ENCODE measurements around the gene DSCAM. TPM values are rescaled to one million over a fixed set of nuclear protein-coding genes. Genes with fewer than 3 reads are reported as not detected.

Gene DSCAM
- polyA plus RNA-seq, 4 donors = under 0.01 to 0.22 (median 0.13) TPM; not detected in 1

GRCh38 chr21:40863839-40864238 is 16.9 kb upstream of the DSCAM start:
- 88 to 89% (median 89%) methylated on average over 4 of the region's 4 CpGs for WGBS, 3 donors
- H3K4me1 ChIP-seq (ENCODE audit: control insufficient read depth in 3 of 3, insufficient read depth in 2 of 3, low read depth in 1 of 3, low read length in 2 of 3) = no peaks in the 10 kb centered on the region
- no peak overlapping the region for H3K27ac ChIP-seq (ENCODE audit: low read depth in 1 of 3, low read length in 2 of 3)
- DNase-seq (no peak), FAIRE-seq (no peak)
- no peaks in the 10 kb centered on the region for H3K9me3 ChIP-seq (ENCODE audit: control insufficient read depth in 2 of 2, insufficient read depth in 1 of 2, low read depth in 1 of 2, low read length in 1 of 2)
- no peak overlapping the region for H3K4me3 ChIP-seq (ENCODE audit: low read depth in 1 of 3, low read length in 3 of 3)
- no peaks in the 10 kb centered on the region for H3K27me3 ChIP-seq (ENCODE audit: control insufficient read depth in 3 of 3, insufficient read depth in 3 of 3, low read length in 3 of 3)
- no peaks in the 10 kb centered on the region for H3K36me3 ChIP-seq (ENCODE audit: control insufficient read depth in 3 of 3, insufficient read depth in 2 of 3, low read depth in 1 of 3, low read length in 3 of 3)

DNA sequence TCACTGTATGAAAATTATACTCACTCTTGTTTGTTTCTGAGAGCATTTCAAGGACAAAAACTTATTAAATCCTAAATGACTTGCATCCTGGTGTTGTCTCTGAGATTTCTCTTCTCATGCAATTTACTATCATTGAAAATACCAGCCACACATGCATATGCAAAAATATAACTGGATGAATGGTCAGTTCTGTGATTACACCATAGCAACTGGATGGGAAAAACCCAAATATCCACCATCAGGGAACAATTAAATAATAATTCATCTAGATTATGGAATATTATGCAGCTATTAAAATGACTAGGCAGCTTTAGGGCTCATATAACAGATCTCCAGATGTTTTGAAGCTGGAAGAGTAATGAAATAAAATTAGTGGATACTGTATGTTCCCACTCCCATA is 11.6 kb upstream of the DSCAM start:
- FAIRE-seq = no peak
- no peaks in the 10 kb centered on the region for H3K36me3 ChIP-seq (ENCODE audit: control insufficient read depth in 3 of 3, insufficient read depth in 2 of 3, low read depth in 1 of 3, low read length in 3 of 3)
- no peak overlapping the region for H3K27ac ChIP-seq (ENCODE audit: low read depth in 1 of 3, low read length in 2 of 3)
- no peaks in the 10 kb centered on the region for H3K27me3 ChIP-seq (ENCODE audit: control insufficient read depth in 3 of 3, insufficient read depth in 3 of 3, low read length in 3 of 3)
- H3K4me1 ChIP-seq (ENCODE audit: control insufficient read depth in 3 of 3, insufficient read depth in 2 of 3, low read depth in 1 of 3, low read length in 2 of 3) = no peaks in the 10 kb centered on the region
- DNase-seq = no peak
- no peak overlapping the region for H3K4me3 ChIP-seq (ENCODE audit: low read depth in 1 of 3, low read length in 3 of 3)
- H3K9me3 ChIP-seq (ENCODE audit: control insufficient read depth in 2 of 2, insufficient read depth in 1 of 2, low read depth in 1 of 2, low read length in 1 of 2) = no peaks in the 10 kb centered on the region

DNA sequence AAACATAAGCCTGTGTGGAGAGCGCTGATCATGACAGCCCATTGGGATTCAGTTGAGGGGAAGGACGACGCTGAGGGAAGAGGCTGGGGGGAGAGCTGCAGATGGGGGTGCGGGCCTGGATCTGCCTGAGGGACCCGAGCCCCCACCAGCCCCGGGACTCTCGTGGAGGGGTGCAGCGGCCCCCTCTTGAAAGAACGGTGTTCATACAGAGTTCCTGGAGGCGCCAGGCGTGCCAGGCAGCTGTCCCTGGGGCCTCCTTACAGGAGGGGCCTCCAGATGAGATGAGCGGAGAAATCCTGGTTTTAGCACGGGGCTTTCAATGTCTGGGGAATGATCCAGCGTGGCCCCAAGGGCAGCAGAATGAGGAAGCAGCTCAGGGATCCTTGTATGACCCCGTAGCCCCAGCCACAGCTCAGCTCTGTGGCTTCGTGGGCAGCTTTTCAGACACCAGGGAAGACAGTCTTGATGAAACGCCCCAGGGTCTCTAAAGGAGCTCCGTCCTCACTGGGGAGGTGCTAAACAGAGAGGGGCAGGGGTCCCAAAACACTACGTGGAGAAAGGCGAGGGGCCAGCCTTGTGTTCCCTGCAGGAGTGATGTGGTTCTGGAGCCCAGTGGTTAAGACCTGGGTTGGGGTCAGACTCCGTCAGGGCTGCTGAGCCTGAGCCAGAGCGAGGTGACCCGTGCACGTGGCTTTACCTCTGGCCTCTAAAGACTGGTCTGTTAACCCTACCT is 7.2 kb upstream of the DSCAM start:
- no peak for FAIRE-seq
- 60 to 62% (median 61%) methylated on average over 24 of the region's 24 CpGs for WGBS, 3 donors

GRCh38 chr21:40852563-40852962 is 5.6 kb upstream of the DSCAM start:
- Histone ChIP-seq H3K27me3 (ENCODE audit: control insufficient read depth in 3 of 3, insufficient read depth in 3 of 3, low read length in 3 of 3) (peaks cover 0 to 5% (median 0%) of the 10 kb centered on the region in 3 donors), H3K36me3 (ENCODE audit: control insufficient read depth in 3 of 3, insufficient read depth in 2 of 3, low read depth in 1 of 3, low read length in 3 of 3) (no peaks in the 10 kb centered on the region), H3K9me3 (ENCODE audit: control insufficient read depth in 2 of 2, insufficient read depth in 1 of 2, low read depth in 1 of 2, low read length in 1 of 2) (no peaks in the 10 kb centered on the region), H3K4me3 (ENCODE audit: low read depth in 1 of 3, low read length in 3 of 3) (no peak overlapping the region), H3K27ac (ENCODE audit: low read depth in 1 of 3, low read length in 2 of 3) (no peak overlapping the region), H3K4me1 (ENCODE audit: control insufficient read depth in 3 of 3, insufficient read depth in 2 of 3, low read depth in 1 of 3, low read length in 2 of 3) (no peaks in the 10 kb centered on the region)
- no peak for FAIRE-seq
- no peak for DNase-seq
- WGBS, 3 donors = 73 to 84% (median 75%) methylated on average over 5 of the region's 5 CpGs

More for the DNA sequence above, 7.2 kb upstream of the DSCAM start:
- DNase-seq = no peak
- Histone ChIP-seq H3K4me3 (ENCODE audit: low read depth in 1 of 3, low read length in 3 of 3) (no peak overlapping the region), H3K36me3 (ENCODE audit: control insufficient read depth in 3 of 3, insufficient read depth in 2 of 3, low read depth in 1 of 3, low read length in 3 of 3) (no peaks in the 10 kb centered on the region), H3K27ac (ENCODE audit: low read depth in 1 of 3, low read length in 2 of 3) (no peak overlapping the region), H3K9me3 (ENCODE audit: control insufficient read depth in 2 of 2, insufficient read depth in 1 of 2, low read depth in 1 of 2, low read length in 1 of 2) (no peaks in the 10 kb centered on the region), H3K4me1 (ENCODE audit: control insufficient read depth in 3 of 3, insufficient read depth in 2 of 3, low read depth in 1 of 3, low read length in 2 of 3) (no peaks in the 10 kb centered on the region), H3K27me3 (ENCODE audit: control insufficient read depth in 3 of 3, insufficient read depth in 3 of 3, low read length in 3 of 3) (no peaks in the 10 kb centered on the region)

DNA sequence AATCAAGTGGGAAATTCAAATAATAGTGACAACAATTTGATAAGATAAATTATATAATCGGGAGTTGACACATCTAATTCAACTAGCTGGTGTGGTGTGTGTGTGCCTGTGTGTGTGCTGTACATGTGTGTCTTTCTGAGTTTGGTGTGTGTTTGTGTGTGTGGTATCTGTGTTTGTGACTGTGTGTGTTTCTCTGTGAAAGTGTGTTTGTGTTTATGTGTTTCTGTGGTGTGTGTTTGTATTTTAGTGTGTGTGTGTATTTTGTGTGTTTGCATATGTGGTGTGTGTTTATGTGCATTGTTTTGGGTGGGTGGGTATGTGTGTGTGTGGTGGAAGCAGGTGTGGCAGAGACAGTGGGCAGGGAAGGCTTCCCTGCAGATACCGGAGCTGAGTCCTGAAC is 4.8 kb upstream of the DSCAM start:
- 45 to 77% (median 61%) methylated on average over 2 of the region's 2 CpGs for WGBS, 3 donors

DNA sequence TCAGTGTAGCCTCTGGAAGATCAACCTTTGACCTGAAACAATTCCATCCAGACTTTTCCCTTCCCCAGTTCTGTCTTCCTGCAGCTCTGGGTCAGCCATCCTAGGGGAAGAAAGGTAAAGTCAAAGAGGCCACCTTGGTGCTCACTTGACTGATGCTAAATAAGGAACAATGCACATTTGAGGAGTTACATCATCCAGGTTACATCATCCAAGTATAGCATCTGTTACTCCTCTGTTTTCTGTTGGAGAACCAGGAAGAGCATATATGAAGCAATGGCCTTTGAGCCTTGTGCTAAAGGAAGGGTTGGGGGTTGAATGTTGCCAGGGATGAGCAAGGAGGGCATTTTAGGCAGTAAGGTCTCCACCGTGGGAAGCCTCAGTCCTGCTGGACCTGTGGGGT is 3.1 kb upstream of the DSCAM start:
- Histone ChIP-seq H3K9me3 (ENCODE audit: control insufficient read depth in 2 of 2, insufficient read depth in 1 of 2, low read depth in 1 of 2, low read length in 1 of 2) (no peaks in the 10 kb centered on the region), H3K4me1 (ENCODE audit: control insufficient read depth in 3 of 3, insufficient read depth in 2 of 3, low read depth in 1 of 3, low read length in 2 of 3) (no peaks in the 10 kb centered on the region), H3K27ac (ENCODE audit: low read depth in 1 of 3, low read length in 2 of 3) (no peak overlapping the region), H3K27me3 (ENCODE audit: control insufficient read depth in 3 of 3, insufficient read depth in 3 of 3, low read length in 3 of 3) (peaks cover 6 to 13% (median 10%) of the 10 kb centered on the region in 3 donors), H3K4me3 (ENCODE audit: low read depth in 1 of 3, low read length in 3 of 3) (no peak overlapping the region), H3K36me3 (ENCODE audit: control insufficient read depth in 3 of 3, insufficient read depth in 2 of 3, low read depth in 1 of 3, low read length in 3 of 3) (no peaks in the 10 kb centered on the region)
- WGBS, 3 donors = 70 to 87% (median 70%) methylated on average over 1 of the region's 1 CpG
- DNase-seq (no peak), FAIRE-seq (no peak)

More for the DNA sequence above, 4.8 kb upstream of the DSCAM start:
- Histone ChIP-seq H3K36me3 (ENCODE audit: control insufficient read depth in 3 of 3, insufficient read depth in 2 of 3, low read depth in 1 of 3, low read length in 3 of 3) (no peaks in the 10 kb centered on the region), H3K9me3 (ENCODE audit: control insufficient read depth in 2 of 2, insufficient read depth in 1 of 2, low read depth in 1 of 2, low read length in 1 of 2) (no peaks in the 10 kb centered on the region), H3K27ac (ENCODE audit: low read depth in 1 of 3, low read length in 2 of 3) (no peak overlapping the region), H3K4me3 (ENCODE audit: low read depth in 1 of 3, low read length in 3 of 3) (no peak overlapping the region), H3K4me1 (ENCODE audit: control insufficient read depth in 3 of 3, insufficient read depth in 2 of 3, low read depth in 1 of 3, low read length in 2 of 3) (no peaks in the 10 kb centered on the region), H3K27me3 (ENCODE audit: control insufficient read depth in 3 of 3, insufficient read depth in 3 of 3, low read length in 3 of 3) (peaks cover 5 to 9% (median 5%) of the 10 kb centered on the region in 3 donors)
- no peak for DNase-seq
- FAIRE-seq = no peak

GRCh38 chr21:40847951-40848350 is 993 bp upstream of the DSCAM start:
- Histone ChIP-seq H3K4me1 (ENCODE audit: control insufficient read depth in 3 of 3, insufficient read depth in 2 of 3, low read depth in 1 of 3, low read length in 2 of 3) (no peaks in the 10 kb centered on the region), H3K4me3 (ENCODE audit: low read depth in 1 of 3, low read length in 3 of 3) (no peak overlapping the region), H3K36me3 (ENCODE audit: control insufficient read depth in 3 of 3, insufficient read depth in 2 of 3, low read depth in 1 of 3, low read length in 3 of 3) (no peaks in the 10 kb centered on the region), H3K27ac (ENCODE audit: low read depth in 1 of 3, low read length in 2 of 3) (no peak overlapping the region), H3K9me3 (ENCODE audit: control insufficient read depth in 2 of 2, insufficient read depth in 1 of 2, low read depth in 1 of 2, low read length in 1 of 2) (no peaks in the 10 kb centered on the region), H3K27me3 (ENCODE audit: control insufficient read depth in 3 of 3, insufficient read depth in 3 of 3, low read length in 3 of 3) (peaks cover 6 to 13% (median 10%) of the 10 kb centered on the region in 3 donors)
- 76 to 87% (median 83%) methylated on average over 6 of the region's 6 CpGs for WGBS, 3 donors
- no peak for DNase-seq
- no peak for FAIRE-seq

- peak overlapping the region in 1 of 3 donors; percentile 15 for H3K4me3 ChIP-seq (ENCODE audit: low read depth in 1 of 3, low read length in 3 of 3)
- FAIRE-seq = no peak
- WGBS, 3 donors = 20 to 31% (median 28%) methylated on average over 5 of the region's 5 CpGs
- no peak for DNase-seq
- no peaks in the 10 kb centered on the region for H3K36me3 ChIP-seq (ENCODE audit: control insufficient read depth in 3 of 3, insufficient read depth in 2 of 3, low read depth in 1 of 3, low read length in 3 of 3)
- H3K27ac ChIP-seq (ENCODE audit: low read depth in 1 of 3, low read length in 2 of 3) = peak overlapping the region in 1 of 3 donors; percentile 33
- peaks cover 6 to 25% (median 10%) of the 10 kb centered on the region in 3 donors for H3K27me3 ChIP-seq (ENCODE audit: control insufficient read depth in 3 of 3, insufficient read depth in 3 of 3, low read length in 3 of 3)
- H3K4me1 ChIP-seq (ENCODE audit: control insufficient read depth in 3 of 3, insufficient read depth in 2 of 3, low read depth in 1 of 3, low read length in 2 of 3) = no peaks in the 10 kb centered on the region
- H3K9me3 ChIP-seq (ENCODE audit: control insufficient read depth in 2 of 2, insufficient read depth in 1 of 2, low read depth in 1 of 2, low read length in 1 of 2) = no peaks in the 10 kb centered on the region
Observed at GRCh38 chr21:40846103-40846502, 855 bp downstream of the DSCAM start.

All from small intestine (tissue), 7 donors.